Measurements from ENCODE around the gene NMNAT2. TPM values are rescaled to one million over a fixed set of nuclear protein-coding genes. Genes with fewer than 3 reads are reported as not detected.

Gene NMNAT2
- total and polyA plus RNA-seq, 2 of the 8 experiments (the other 6 are each of a cell fraction or from before 2014, with no cell fraction given) = 6.5 to 20.9 TPM

GRCh38 chr1:183278739-183279591, 139.2 kb downstream of the NMNAT2 start (continued):
- no peak for TF ChIP-seq USF2 (IDR thresholded peaks at IDR 0.05; ENCODE audit: low read length)
- TF ChIP-seq SP1 (IDR thresholded peaks at IDR 0.05; ENCODE audit: low read depth, low read length) = no peak
- no peak for TF ChIP-seq GABPA (IDR thresholded peaks at IDR 0.05; ENCODE audit: borderline replicate concordance, insufficient read depth, low read length)
- TF ChIP-seq HDAC2 (IDR thresholded peaks at IDR 0.05; ENCODE audit: borderline replicate concordance in 1 of 2, low read depth in 2 of 2, low read length in 2 of 2) = no peak
- no peak for TF ChIP-seq SIX5 (IDR thresholded peaks at IDR 0.05; ENCODE audit: low read depth, low read length)
- no peak for TF ChIP-seq CTCF (IDR thresholded peaks at IDR 0.05; ENCODE audit: control extremely low read depth in 1 of 3, insufficient read depth in 1 of 3, low read depth in 1 of 3, low read length in 3 of 3)
- no peak for TF ChIP-seq YY1 (IDR thresholded peaks at IDR 0.05; ENCODE audit: low read depth, low read length)
